Pulmonary artery endothelial cell (primary cell): ENCODE results near the gene STK33. TPM values are rescaled to one million over a fixed set of nuclear protein-coding genes. Genes with fewer than 3 reads are reported as not detected.

Source experiments
- DNase-seq: peaks from one replicate; pipeline ENCODE4 v3.0.0-alpha.2; 2011; ENCODE audit warnings: low read depth, low spot score
- total RNA-seq: library from RNA; depleted of rRNA; stranded (reverse); fragments of >200 nt; gene quantifications from 2 replicates; pipeline ENCODE4 v1.2.3, GENCODE V29; 2014

The STK33 gene
- total RNA-seq, 1 donor from 2014 or later: 0.33 TPM

GRCh38 chr11:8374716-8375115, 219.3 kb downstream of the STK33 start:
- DNase-seq: no peak

GRCh38 chr11:8373519-8374432, 220.3 kb downstream of the STK33 start:
- DNase-seq: no peak

GRCh38 chr11:8372641-8373381, 221.2 kb downstream of the STK33 start:
- no peak for DNase-seq

- DNase-seq: no peak
These were observed 222.5 kb downstream of the STK33 start for GRCh38 chr11:8371516-8371884.

GRCh38 chr11:8370812-8371515, 223.1 kb downstream of the STK33 start:
- DNase-seq: no peak

GRCh38 chr11:8369592-8370205, 224.3 kb downstream of the STK33 start:
- no peak for DNase-seq

- no peak for DNase-seq
These were observed 225.3 kb downstream of the STK33 start for GRCh38 chr11:8368772-8369171.

GRCh38 chr11:8368194-8368593, 225.8 kb downstream of the STK33 start:
- no peak for DNase-seq

GRCh38 chr11:8366316-8366715, 227.7 kb downstream of the STK33 start:
- DNase-seq: no peak

GRCh38 chr11:8365216-8365941, 228.6 kb downstream of the STK33 start:
- DNase-seq: no peak

GRCh38 chr11:8363921-8364320, 230.1 kb downstream of the STK33 start:
- no peak for DNase-seq

GRCh38 chr11:8362899-8363298, 231.1 kb downstream of the STK33 start:
- DNase-seq: no peak

GRCh38 chr11:8362491-8362890, 231.5 kb downstream of the STK33 start:
- DNase-seq: no peak

GRCh38 chr11:8361664-8362210, 232.3 kb downstream of the STK33 start:
- no peak for DNase-seq

- no peak for DNase-seq
These were observed 232.8 kb downstream of the STK33 start for GRCh38 chr11:8361206-8361605.

GRCh38 chr11:8360086-8360828, 233.8 kb downstream of the STK33 start:
- DNase-seq: no peak

GRCh38 chr11:8359521-8359920, 234.5 kb downstream of the STK33 start:
- DNase-seq: no peak

- no peak for DNase-seq
These were observed 236.0 kb downstream of the STK33 start for GRCh38 chr11:8357891-8358566.

GRCh38 chr11:8357505-8357888, 236.5 kb downstream of the STK33 start:
- DNase-seq: no peak
